ENCODE results near the gene NFIC.

GRCh38 chr19:3441089-3441985, 75.0 kb downstream of the NFIC start:
- TF ChIP-seq POLR2A (IDR thresholded peaks at IDR 0.05) = no peak
- no peak for TF ChIP-seq CTCF (IDR thresholded peaks at IDR 0.05)

Data from tibial nerve (tissue), 3 donors.